AG10803 (cell line): ENCODE data around the gene GALNS.

Experiments used
- DNase-seq: peaks from one replicate; pipeline ENCODE4 v3.0.0; 2010; ENCODE audit warnings: low read depth
- H3K4me3 ChIP-seq: 2 replicates; pipeline ENCODE4 v1.5.1; 2011; ENCODE audit warnings: mild to moderate bottlenecking, low read length, control low read depth
- TF ChIP-seq, protein P1 (sequence below): conservative IDR thresholded peaks from 2 replicates; pipeline ENCODE4 v1.5.1; 2011; ENCODE audit warnings: mild to moderate bottlenecking, low read length, control low read depth, inconsistent platforms

Gene GALNS

DNA sequence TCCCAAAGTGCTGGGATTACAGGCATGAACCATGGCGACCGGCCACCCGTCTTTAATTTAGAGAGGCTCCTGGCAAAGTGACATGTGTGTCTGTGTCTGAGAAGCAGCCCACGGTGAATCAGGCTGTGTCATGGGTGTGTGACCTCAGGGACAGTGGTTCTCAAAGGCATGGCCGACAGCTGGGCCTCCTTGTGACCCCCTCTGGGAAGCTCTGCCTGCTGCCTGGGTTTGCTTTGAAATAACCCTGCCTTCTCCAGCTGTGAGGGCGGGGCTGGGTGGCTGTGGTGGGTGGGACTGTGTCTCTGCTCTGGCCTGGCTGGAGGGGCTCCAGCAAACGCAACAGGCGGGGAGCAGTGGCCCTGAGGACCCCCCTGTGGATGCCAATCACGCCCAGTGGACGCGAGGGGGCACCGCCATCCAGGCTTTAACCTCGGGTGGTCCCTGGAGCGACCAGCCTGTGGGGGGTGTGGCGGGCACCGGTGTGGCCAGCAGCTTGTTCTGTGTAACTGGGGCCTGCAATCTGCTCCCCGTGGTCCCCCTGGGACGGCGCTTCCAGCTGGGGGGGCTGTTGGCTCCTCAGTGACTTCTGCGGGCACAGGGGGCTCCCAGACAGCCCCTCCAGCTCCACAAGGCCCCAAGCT, 36.2 kb downstream of the GALNS start:
- H3K4me3 ChIP-seq: no peak overlapping the region
- TF ChIP-seq, protein P1, sequence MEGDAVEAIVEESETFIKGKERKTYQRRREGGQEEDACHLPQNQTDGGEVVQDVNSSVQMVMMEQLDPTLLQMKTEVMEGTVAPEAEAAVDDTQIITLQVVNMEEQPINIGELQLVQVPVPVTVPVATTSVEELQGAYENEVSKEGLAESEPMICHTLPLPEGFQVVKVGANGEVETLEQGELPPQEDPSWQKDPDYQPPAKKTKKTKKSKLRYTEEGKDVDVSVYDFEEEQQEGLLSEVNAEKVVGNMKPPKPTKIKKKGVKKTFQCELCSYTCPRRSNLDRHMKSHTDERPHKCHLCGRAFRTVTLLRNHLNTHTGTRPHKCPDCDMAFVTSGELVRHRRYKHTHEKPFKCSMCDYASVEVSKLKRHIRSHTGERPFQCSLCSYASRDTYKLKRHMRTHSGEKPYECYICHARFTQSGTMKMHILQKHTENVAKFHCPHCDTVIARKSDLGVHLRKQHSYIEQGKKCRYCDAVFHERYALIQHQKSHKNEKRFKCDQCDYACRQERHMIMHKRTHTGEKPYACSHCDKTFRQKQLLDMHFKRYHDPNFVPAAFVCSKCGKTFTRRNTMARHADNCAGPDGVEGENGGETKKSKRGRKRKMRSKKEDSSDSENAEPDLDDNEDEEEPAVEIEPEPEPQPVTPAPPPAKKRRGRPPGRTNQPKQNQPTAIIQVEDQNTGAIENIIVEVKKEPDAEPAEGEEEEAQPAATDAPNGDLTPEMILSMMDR: no peak
- DNase-seq: no peak

DNA sequence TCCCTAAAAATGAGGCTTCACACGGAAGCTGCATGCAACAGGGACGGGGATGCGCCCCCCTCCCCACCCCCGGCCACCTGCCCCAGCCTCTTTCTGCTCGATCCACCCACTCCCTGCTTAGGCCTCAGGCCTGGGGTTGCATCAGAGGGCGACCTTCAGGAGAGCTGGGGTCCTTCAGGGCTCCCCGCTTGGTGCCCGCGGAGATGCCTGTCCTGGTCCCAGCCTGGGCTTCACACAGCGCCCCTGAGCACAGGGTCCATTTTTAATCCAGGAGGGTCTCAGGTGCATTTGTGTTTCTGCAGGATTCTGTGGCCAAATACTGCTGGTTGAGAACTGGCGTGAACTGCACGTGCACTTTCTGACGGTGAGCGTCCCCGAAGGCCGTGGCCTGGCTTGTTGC, 37.6 kb downstream of the GALNS start:
- no peak for DNase-seq
- H3K4me3 ChIP-seq: no peak overlapping the region
- TF ChIP-seq, protein P1: no peak

DNA sequence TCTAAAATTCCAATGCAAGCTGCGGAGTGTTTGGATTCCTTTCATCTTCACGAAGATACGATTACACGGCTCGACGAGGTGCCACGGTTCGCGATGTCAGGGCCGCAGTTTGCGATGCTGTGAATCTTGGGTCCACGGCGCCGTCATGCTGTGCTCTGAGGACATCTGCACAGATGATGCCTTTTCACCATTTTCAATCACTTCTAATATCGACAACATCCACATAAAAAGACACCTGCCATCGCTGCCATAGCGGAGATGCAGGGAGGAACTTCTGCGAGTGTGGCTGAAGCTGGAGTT, 38.2 kb downstream of the GALNS start:
- no peak for DNase-seq
- no peak overlapping the region for H3K4me3 ChIP-seq
- TF ChIP-seq, protein P1: no peak

DNA sequence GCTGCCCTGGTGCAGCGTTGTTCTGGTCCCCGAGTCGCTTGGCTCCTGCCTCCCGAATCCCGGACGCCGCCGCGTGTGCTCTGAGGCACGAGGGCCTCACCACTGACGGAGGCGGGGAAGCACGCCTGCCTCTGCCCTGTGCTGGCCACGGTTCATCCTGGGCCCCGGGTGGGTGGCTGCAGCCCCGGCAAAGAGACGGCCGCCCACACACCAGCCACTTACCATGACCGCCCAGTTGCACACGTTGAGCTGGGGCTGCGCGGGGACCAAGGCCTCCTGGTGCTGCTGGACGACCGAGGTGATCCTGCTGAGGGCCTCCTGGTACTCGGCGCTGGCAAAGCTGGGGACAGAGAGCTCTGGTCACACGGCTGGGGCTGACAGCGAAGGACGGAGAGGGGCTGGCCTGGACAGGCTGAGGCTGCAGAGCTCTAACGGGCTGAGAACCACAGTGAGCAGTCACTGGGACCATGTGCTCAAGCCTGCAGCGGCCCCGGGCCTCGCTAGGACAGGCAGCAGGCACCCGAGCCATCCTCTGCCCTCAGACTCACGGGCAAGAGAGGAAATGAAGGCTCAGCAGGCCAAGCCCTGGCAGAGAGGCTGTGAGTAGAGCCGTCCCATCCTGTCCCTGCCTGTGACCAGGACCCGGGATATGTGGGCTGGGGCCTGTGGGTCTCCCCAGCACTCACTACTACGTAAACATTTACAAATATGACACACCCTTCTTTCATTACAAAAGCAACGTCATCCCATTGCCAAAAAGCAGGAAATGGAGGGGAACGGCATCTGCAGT, 38.8 kb downstream of the GALNS start:
- TF ChIP-seq, protein P1: no peak
- no peak for DNase-seq
- no peak overlapping the region for H3K4me3 ChIP-seq

DNA sequence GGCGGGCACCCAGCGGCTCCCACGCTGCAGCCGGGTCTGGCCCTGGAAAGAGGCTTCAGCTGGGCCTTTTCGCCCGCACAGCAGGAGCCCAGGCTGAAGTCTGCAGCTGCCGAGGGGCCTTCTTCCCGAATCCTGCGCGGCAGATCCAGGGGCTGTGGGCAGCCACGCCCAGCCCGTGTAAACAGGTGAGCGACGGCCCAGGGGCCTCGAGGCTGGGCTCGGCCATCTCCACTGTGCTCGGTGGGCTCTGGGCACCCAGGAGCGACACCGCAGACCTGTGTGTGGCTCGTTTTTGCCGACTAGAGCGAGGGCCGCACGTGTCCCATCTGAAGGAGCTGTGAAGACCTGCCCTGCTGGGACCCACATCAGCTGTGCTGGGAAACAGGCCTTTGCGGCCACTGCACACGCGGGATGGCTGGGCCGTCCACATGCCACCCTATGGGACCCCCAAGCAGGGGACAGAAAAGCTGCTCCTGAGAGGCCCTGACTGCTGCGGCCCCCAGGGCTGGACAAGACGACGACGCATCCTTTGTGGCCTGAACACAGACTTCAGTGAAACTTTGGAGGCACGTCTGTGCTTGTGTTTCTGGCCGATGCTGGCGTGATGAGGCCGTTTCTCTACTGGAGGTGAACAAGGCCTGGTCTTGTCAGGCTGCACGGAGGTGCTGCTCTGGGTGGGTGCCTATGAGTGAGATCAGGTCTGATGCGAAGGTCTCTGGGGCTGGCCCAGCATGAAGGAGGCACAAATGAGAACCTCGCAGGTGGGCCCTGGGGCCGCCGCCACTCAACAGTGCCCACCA, 39.8 kb downstream of the GALNS start:
- H3K4me3 ChIP-seq: no peak overlapping the region
- TF ChIP-seq, protein P1: no peak
- no peak for DNase-seq

DNA sequence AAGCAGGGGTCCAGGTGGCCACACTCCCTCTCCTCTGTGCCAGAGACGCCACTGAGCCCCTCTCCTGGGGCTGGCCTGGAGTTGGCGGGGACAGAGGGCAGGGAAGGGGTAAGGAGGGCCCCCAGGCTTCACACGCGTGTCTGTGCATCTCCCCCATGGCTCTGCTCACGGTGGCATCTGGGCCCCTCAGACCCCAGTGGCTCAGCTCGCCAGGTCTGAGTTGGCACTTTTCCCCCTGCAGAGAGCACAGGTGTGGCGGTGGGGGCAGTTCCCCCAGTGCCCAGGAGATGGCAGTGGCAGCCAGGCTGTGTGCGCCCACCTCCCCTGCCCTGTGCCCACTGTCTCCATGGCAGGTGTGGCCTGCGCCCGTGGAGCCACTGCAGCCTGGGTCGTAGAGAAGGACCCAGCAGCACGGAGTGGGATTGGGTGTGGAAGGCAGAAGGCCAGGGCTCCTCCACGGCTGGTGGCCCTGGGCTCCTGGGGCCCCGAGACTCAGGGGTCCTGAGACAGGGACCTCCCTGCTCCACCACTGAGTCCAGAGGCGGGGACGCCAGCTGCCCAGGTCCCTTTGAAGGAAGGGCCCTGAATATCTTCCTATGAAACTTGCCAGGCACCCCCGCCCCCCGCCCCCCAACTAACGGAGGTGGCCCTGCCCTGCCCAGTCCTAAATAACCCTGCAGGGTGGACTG, 40.7 kb downstream of the GALNS start:
- no peak for DNase-seq
- H3K4me3 ChIP-seq: no peak overlapping the region
- TF ChIP-seq, protein P1: peak; percentile 59
